ENCODE data around the gene CALCOCO1.
"Not testable (repeated sequence)": the region's sequence is repeated elsewhere in the genome, so short reads cannot be mapped to it uniquely, and the experiment has no call there.

The CALCOCO1 gene

GRCh38 chr12:53701518-53702264 is 25.6 kb downstream of the CALCOCO1 start:
- DNase-seq (ENCODE audit: extremely low spot score, insufficient read length, low read depth) (peak; percentile 59), FAIRE-seq (peak; percentile 83)

GRCh38 chr12:53700567-53700966 is 26.7 kb downstream of the CALCOCO1 start:
- FAIRE-seq, result no peak

GRCh38 chr12:53699678-53700025 is 27.6 kb downstream of the CALCOCO1 start:
- FAIRE-seq, result no peak
- no peak for DNase-seq (ENCODE audit: extremely low spot score, insufficient read length, low read depth)

More at GRCh38 chr12:53700567-53700966, 26.7 kb downstream of the CALCOCO1 start:
- DNase-seq (ENCODE audit: extremely low spot score, insufficient read length, low read depth), result no peak

- DNase-seq (ENCODE audit: extremely low spot score, insufficient read length, low read depth) (no peak), FAIRE-seq (no peak)
Observed at GRCh38 chr12:53698948-53699677, 28.1 kb downstream of the CALCOCO1 start.

- FAIRE-seq (no peak), DNase-seq (ENCODE audit: extremely low spot score, insufficient read length, low read depth) (no peak)
Observed at GRCh38 chr12:53696655-53697331, 30.5 kb downstream of the CALCOCO1 start.

- DNase-seq (ENCODE audit: extremely low spot score, insufficient read length, low read depth) (peak; percentile 33), FAIRE-seq (peak; percentile 69)
Observed at GRCh38 chr12:53696285-53696654, 31.0 kb downstream of the CALCOCO1 start.

- no peak for DNase-seq (ENCODE audit: extremely low spot score, insufficient read length, low read depth)
- FAIRE-seq, result no peak
Observed at GRCh38 chr12:53695152-53696145, 31.8 kb downstream of the CALCOCO1 start.

- DNase-seq (ENCODE audit: extremely low spot score, insufficient read length, low read depth) (no peak), FAIRE-seq (no peak)
Observed at GRCh38 chr12:53694756-53695151, 32.5 kb downstream of the CALCOCO1 start.

GRCh38 chr12:53688134-53688533 is 39.1 kb downstream of the CALCOCO1 start:
- FAIRE-seq (no peak), DNase-seq (ENCODE audit: extremely low spot score, insufficient read length, low read depth) (no peak)

- DNase-seq (ENCODE audit: extremely low spot score, insufficient read length, low read depth) (no peak), FAIRE-seq (no peak)
Observed at GRCh38 chr12:53686436-53686835, 40.8 kb downstream of the CALCOCO1 start.

- DNase-seq (ENCODE audit: extremely low spot score, insufficient read length, low read depth) (no peak), FAIRE-seq (no peak)
Observed at GRCh38 chr12:53684654-53685220, 42.5 kb downstream of the CALCOCO1 start.

- no peak for FAIRE-seq
- no peak for DNase-seq (ENCODE audit: extremely low spot score, insufficient read length, low read depth)
Observed at GRCh38 chr12:53683983-53684382, 43.3 kb downstream of the CALCOCO1 start.

GRCh38 chr12:53683494-53683893 is 43.8 kb downstream of the CALCOCO1 start:
- FAIRE-seq (no peak), DNase-seq (ENCODE audit: extremely low spot score, insufficient read length, low read depth) (no peak)

GRCh38 chr12:53680061-53680460 is 47.2 kb downstream of the CALCOCO1 start:
- not testable (repeated sequence) for FAIRE-seq; DNase-seq (ENCODE audit: extremely low spot score, insufficient read length, low read depth)

GRCh38 chr12:53677800-53678148 is 49.5 kb downstream of the CALCOCO1 start:
- no peak for FAIRE-seq
- DNase-seq (ENCODE audit: extremely low spot score, insufficient read length, low read depth), result no peak

- FAIRE-seq, result no peak
- no peak for DNase-seq (ENCODE audit: extremely low spot score, insufficient read length, low read depth)
Observed at GRCh38 chr12:53677016-53677799, 50.0 kb downstream of the CALCOCO1 start.

GRCh38 chr12:53676656-53677015 is 50.6 kb downstream of the CALCOCO1 start:
- DNase-seq (ENCODE audit: extremely low spot score, insufficient read length, low read depth) (no peak), FAIRE-seq (no peak)

GRCh38 chr12:53675701-53676607 is 51.3 kb downstream of the CALCOCO1 start, which contains the start of gene ATP5MC2:
Gene ATP5MC2, minus strand, starts transcription at chr12:53676083. Its CDS starts 3,469 bp downstream, at chr12:53672614.
- peak; percentile 98 for DNase-seq (ENCODE audit: extremely low spot score, insufficient read length, low read depth)
- peak; percentile 99 for FAIRE-seq

Measured in GM18507 (cell line).